SK-N-SH treated with all-trans-retinoic acid at 6 μM for 48 hours (cell line): ENCODE data around the gene CCBE1.

Experiments used
- ATAC-seq: fragments of 200-7000 bp; cut with Tn5 transposase; 3 replicates; pipeline ENCODE4 v1.9.1; 2020; ENCODE audit warnings: mild to moderate bottlenecking, moderate library complexity
- ARNTL ChIP-seq: fragments of 450-650 bp; formaldehyde crosslinking; IDR thresholded peaks from 2 replicates; pipeline ENCODE4 v1.5.0; 2020; ENCODE audit warnings: low read depth, mild to moderate bottlenecking, moderate library complexity, borderline replicate concordance
- BACH2 ChIP-seq: fragments of 250-450 bp; sonication (Bioruptor Pico); IDR thresholded peaks from 2 replicates; pipeline ENCODE4 v1.9.0; 2021; ENCODE audit warnings: mild to moderate bottlenecking, borderline replicate concordance
- CSDC2 ChIP-seq: fragments of 250-450 bp; sonication (Bioruptor Pico); IDR thresholded peaks from 2 replicates; pipeline ENCODE4 v1.5.0; 2020; ENCODE audit warnings: mild to moderate bottlenecking, moderate library complexity
- ESRRG ChIP-seq: fragments of 250-450 bp; sonication (Bioruptor Pico); IDR thresholded peaks from 2 replicates; pipeline ENCODE4 v1.6.1; 2021; ENCODE audit warnings: mild to moderate bottlenecking
- ISL1 ChIP-seq: fragments of 250-450 bp; sonication (Bioruptor Pico); IDR thresholded peaks from 2 replicates; pipeline ENCODE4 v2.1.2; 2022; ENCODE audit warnings: mild to moderate bottlenecking, moderate library complexity
- POU6F1 ChIP-seq: fragments of 250-450 bp; sonication (Bioruptor Pico); IDR thresholded peaks from 2 replicates; pipeline ENCODE4 v1.8.0; 2021; ENCODE audit warnings: low read depth, mild to moderate bottlenecking, moderate library complexity, borderline replicate concordance
- RARB ChIP-seq: fragments of 250-450 bp; sonication (Bioruptor Pico); IDR thresholded peaks from 2 replicates; pipeline ENCODE4 v1.8.0; 2021; ENCODE audit warnings: mild to moderate bottlenecking, moderate library complexity
- SNAI2 ChIP-seq: fragments of 250-450 bp; sonication (Bioruptor Pico); IDR thresholded peaks from 2 replicates; pipeline ENCODE4 v1.5.0; 2020; ENCODE audit warnings: mild to moderate bottlenecking, moderate library complexity
- TCF4 ChIP-seq: fragments of 250-450 bp; sonication (Bioruptor Pico); IDR thresholded peaks from 2 replicates; pipeline ENCODE4 v1.8.0; 2021; ENCODE audit warnings: mild to moderate bottlenecking, moderate library complexity, borderline replicate concordance
- TOX ChIP-seq: fragments of 250-450 bp; sonication (Bioruptor Pico); IDR thresholded peaks from 2 replicates; pipeline ENCODE4 v1.8.0; 2021; ENCODE audit warnings: mild to moderate bottlenecking, moderate library complexity, borderline replicate concordance
- ZC3H10 ChIP-seq: fragments of 250-450 bp; sonication (Bioruptor Pico); IDR thresholded peaks from 2 replicates; pipeline ENCODE4 v1.5.1; 2021; ENCODE audit warnings: mild to moderate bottlenecking, moderate library complexity
- ZFP3 ChIP-seq: fragments of 250-450 bp; sonication (Bioruptor Pico); IDR thresholded peaks from 2 replicates; pipeline ENCODE4 v1.5.0; 2020; ENCODE audit warnings: mild to moderate bottlenecking, moderate library complexity
- ZNF70 ChIP-seq: fragments of 450-650 bp; formaldehyde crosslinking; IDR thresholded peaks from 2 replicates; pipeline ENCODE4 v1.5.0; 2020; ENCODE audit warnings: mild to moderate bottlenecking, moderate library complexity
- ZNF8 ChIP-seq: fragments of 450-650 bp; formaldehyde crosslinking; IDR thresholded peaks from 2 replicates; pipeline ENCODE4 v1.5.0; 2020; ENCODE audit warnings: mild to moderate bottlenecking, moderate library complexity
- TF ChIP-seq, protein P1 (sequence below): fragments of 250-450 bp; sonication (Bioruptor Pico); IDR thresholded peaks from 2 replicates; pipeline ENCODE4 v1.5.0; 2020; ENCODE audit warnings: mild to moderate bottlenecking, moderate library complexity
- TF ChIP-seq, protein P2 (sequence below): fragments of 250-450 bp; sonication (Bioruptor Pico); IDR thresholded peaks from 2 replicates; pipeline ENCODE4 v1.8.0; 2020; ENCODE audit warnings: mild to moderate bottlenecking, moderate library complexity, borderline replicate concordance

Gene CCBE1

GRCh38 chr18:59570101-59570775 lies 127.0 kb downstream of the CCBE1 start:
- TF ChIP-seq ISL1 (CRISPR knock-in tag), result no peak
- TF ChIP-seq, protein P1, sequence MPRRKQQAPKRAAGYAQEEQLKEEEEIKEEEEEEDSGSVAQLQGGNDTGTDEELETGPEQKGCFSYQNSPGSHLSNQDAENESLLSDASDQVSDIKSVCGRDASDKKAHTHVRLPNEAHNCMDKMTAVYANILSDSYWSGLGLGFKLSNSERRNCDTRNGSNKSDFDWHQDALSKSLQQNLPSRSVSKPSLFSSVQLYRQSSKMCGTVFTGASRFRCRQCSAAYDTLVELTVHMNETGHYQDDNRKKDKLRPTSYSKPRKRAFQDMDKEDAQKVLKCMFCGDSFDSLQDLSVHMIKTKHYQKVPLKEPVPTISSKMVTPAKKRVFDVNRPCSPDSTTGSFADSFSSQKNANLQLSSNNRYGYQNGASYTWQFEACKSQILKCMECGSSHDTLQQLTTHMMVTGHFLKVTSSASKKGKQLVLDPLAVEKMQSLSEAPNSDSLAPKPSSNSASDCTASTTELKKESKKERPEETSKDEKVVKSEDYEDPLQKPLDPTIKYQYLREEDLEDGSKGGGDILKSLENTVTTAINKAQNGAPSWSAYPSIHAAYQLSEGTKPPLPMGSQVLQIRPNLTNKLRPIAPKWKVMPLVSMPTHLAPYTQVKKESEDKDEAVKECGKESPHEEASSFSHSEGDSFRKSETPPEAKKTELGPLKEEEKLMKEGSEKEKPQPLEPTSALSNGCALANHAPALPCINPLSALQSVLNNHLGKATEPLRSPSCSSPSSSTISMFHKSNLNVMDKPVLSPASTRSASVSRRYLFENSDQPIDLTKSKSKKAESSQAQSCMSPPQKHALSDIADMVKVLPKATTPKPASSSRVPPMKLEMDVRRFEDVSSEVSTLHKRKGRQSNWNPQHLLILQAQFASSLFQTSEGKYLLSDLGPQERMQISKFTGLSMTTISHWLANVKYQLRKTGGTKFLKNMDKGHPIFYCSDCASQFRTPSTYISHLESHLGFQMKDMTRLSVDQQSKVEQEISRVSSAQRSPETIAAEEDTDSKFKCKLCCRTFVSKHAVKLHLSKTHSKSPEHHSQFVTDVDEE, result 0 out of 2 replicates have a peak, but pooled peaks have one; percentile 11
- TF ChIP-seq, all 23 proteins: peak for 1

GRCh38 chr18:59569390-59569791 lies 127.8 kb downstream of the CCBE1 start:
- ATAC-seq, result no peak
- peak; percentile 90 for TF ChIP-seq TCF4
- no peak for TF ChIP-seq ZC3H10 (CRISPR knock-in tag)
- TF ChIP-seq, protein P1, result peak; percentile 73; the same call in 1 of the 2 replicates
- 0 out of 2 replicates have a peak, but pooled peaks have one; percentile 54 for TF ChIP-seq ZNF8

More at GRCh38 chr18:59570101-59570775, 127.0 kb downstream of the CCBE1 start:
- ATAC-seq, result peak; percentile 44; the same call in 2 of the 3 replicates

GRCh38 chr18:59567431-59567830 lies 129.8 kb downstream of the CCBE1 start:
- TF ChIP-seq RARB (no peak), ZNF8 (no peak), SNAI2 (CRISPR knock-in tag) (no peak), ISL1 (CRISPR knock-in tag) (no peak), ZNF70 (CRISPR knock-in tag) (no peak), ARNTL (CRISPR knock-in tag) (no peak), BACH2 (no peak), ZFP3 (CRISPR knock-in tag) (no peak), POU6F1 (CRISPR knock-in tag) (no peak), ESRRG (CRISPR knock-in tag) (no peak), CSDC2 (no peak), TOX (CRISPR knock-in tag) (no peak)
- TF ChIP-seq, protein P2, sequence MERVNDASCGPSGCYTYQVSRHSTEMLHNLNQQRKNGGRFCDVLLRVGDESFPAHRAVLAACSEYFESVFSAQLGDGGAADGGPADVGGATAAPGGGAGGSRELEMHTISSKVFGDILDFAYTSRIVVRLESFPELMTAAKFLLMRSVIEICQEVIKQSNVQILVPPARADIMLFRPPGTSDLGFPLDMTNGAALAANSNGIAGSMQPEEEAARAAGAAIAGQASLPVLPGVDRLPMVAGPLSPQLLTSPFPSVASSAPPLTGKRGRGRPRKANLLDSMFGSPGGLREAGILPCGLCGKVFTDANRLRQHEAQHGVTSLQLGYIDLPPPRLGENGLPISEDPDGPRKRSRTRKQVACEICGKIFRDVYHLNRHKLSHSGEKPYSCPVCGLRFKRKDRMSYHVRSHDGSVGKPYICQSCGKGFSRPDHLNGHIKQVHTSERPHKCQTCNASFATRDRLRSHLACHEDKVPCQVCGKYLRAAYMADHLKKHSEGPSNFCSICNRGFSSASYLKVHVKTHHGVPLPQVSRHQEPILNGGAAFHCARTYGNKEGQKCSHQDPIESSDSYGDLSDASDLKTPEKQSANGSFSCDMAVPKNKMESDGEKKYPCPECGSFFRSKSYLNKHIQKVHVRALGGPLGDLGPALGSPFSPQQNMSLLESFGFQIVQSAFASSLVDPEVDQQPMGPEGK (CRISPR knock-in tag), result no peak
- TF ChIP-seq, protein P1, result no peak
- ATAC-seq, result no peak
